HuH-7 (cell line): Measurements from ENCODE around the gene NIN.
A peak's percentile ranks its signal among the peaks of the same experiment; 100 is the strongest.

Experiments used
- DNase-seq: peaks from one replicate; pipeline ENCODE4 v3.0.0; 2011; ENCODE audit warnings: low spot score

NIN gene

GRCh38 chr14:50759800-50760543 is 71.0 kb downstream of the NIN start:
- DNase-seq = no peak

- no peak for DNase-seq
These were observed 72.0 kb downstream of the NIN start for GRCh38 chr14:50758945-50759344.

GRCh38 chr14:50758305-50758704 is 72.7 kb downstream of the NIN start:
- DNase-seq = no peak

- DNase-seq = no peak
These were observed 73.3 kb downstream of the NIN start for GRCh38 chr14:50757702-50758101.

- DNase-seq = no peak
These were observed 74.7 kb downstream of the NIN start for GRCh38 chr14:50756300-50756699.

GRCh38 chr14:50750323-50750722 is 80.6 kb downstream of the NIN start:
- DNase-seq = no peak

- DNase-seq = no peak
These were observed 85.4 kb downstream of the NIN start for GRCh38 chr14:50745401-50746058.

- no peak for DNase-seq
These were observed 86.7 kb downstream of the NIN start for GRCh38 chr14:50744231-50744630.

GRCh38 chr14:50741567-50741966 is 89.4 kb downstream of the NIN start:
- no peak for DNase-seq

GRCh38 chr14:50740856-50741255 is 90.1 kb downstream of the NIN start:
- no peak for DNase-seq

- DNase-seq = no peak
These were observed 91.8 kb downstream of the NIN start for GRCh38 chr14:50739186-50739585.

GRCh38 chr14:50736932-50737419 is 94.0 kb downstream of the NIN start:
- no peak for DNase-seq

GRCh38 chr14:50734950-50735695 is 95.8 kb downstream of the NIN start:
- no peak for DNase-seq

- no peak for DNase-seq
These were observed 97.5 kb downstream of the NIN start for GRCh38 chr14:50733494-50733893.

GRCh38 chr14:50728836-50729235 is 102.1 kb downstream of the NIN start:
- DNase-seq = no peak

- no peak for DNase-seq
These were observed 104.4 kb downstream of the NIN start for GRCh38 chr14:50726372-50727107.

- DNase-seq = no peak
These were observed 105.2 kb downstream of the NIN start for GRCh38 chr14:50725761-50726160.

GRCh38 chr14:50719911-50720759 is 110.8 kb downstream of the NIN start:
- DNase-seq = no peak

- no peak for DNase-seq
These were observed 112.0 kb downstream of the NIN start for GRCh38 chr14:50718949-50719348.

- no peak for DNase-seq
These were observed 113.2 kb downstream of the NIN start for GRCh38 chr14:50717811-50718210.

GRCh38 chr14:50714450-50715073 is 116.4 kb downstream of the NIN start:
- DNase-seq = peak; percentile 30
